ENCODE results near the gene KRTAP20-3. TPM values are rescaled to one million over a fixed set of nuclear protein-coding genes. Genes with fewer than 3 reads are reported as not detected.

KRTAP20-3 gene
- not detected for total RNA-seq

DNA sequence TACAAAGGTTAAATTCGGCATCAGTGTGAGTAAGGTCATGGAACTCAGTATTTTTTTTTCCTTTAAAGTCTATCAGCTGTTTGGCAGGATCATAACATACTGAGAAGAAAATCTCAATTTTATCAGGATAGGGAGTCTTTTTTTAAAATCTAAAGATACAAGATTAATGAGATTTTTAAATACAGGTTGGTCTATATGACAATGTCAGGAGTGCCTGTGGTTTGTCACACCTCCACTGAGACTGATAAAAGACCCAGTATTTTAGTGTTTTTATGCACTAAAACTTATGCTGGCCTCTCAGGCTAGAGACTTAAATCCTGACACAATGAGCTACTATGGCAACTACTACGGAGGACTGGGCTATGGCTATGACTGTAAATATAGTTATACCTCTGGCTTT is at the start of gene KRTAP20-3:
Gene KRTAP20-3 (plus strand): TSS at position 301 of the 400 bp plus-strand sequence.
- DNase-seq (ENCODE audit: low spot score) = no peak

GRCh38 chr21:30598802-30599201 is 43.9 kb upstream of the KRTAP20-3 start, which contains the start of gene KRTAP6-2:
KRTAP6-2 (minus strand) TSS chr21:30598902; CDS start chr21:30598874, 28 bp downstream.
- no peak for DNase-seq (ENCODE audit: low spot score)

- DNase-seq (ENCODE audit: low spot score) = no peak
Observed at GRCh38 chr21:30600787-30601186, 41.9 kb upstream of the KRTAP20-3 start, which contains the start of gene KRTAP22-1. KRTAP22-1 (plus strand) TSS chr21:30601087.

- DNase-seq (ENCODE audit: low spot score) = no peak
Observed at GRCh38 chr21:30605968-30606367, 36.7 kb upstream of the KRTAP20-3 start.

GRCh38 chr21:30612132-30612531 is 30.5 kb upstream of the KRTAP20-3 start:
- DNase-seq (ENCODE audit: low spot score) = no peak

- DNase-seq (ENCODE audit: low spot score) = no peak
Observed at GRCh38 chr21:30613836-30614235, 28.8 kb upstream of the KRTAP20-3 start, which contains the start of gene KRTAP6-1. KRTAP6-1 (minus strand) TSS chr21:30613930; CDS start chr21:30613904, 26 bp downstream.

DNA sequence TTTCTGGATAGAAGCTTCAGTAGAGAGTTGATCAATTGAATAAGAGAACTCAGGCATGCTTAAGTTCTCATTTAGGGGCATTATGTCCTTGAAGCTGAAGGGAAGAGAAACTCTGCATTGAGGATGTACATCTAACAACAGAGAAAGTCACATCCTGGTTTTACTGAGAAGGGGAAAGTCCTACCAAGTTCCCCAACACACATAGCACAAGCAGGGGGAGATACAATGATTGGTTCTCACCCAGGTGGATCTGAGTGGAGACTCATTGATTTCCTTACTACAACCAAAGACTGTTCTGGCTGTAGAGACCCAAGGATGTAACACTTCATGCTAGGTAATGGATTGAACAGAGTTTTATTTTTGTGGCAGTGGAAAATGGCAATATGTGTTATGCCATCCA is 27.5 kb upstream of the KRTAP20-3 start:
- no peak for DNase-seq (ENCODE audit: low spot score)

GRCh38 chr21:30616125-30616524 is 26.5 kb upstream of the KRTAP20-3 start, which contains the start of gene KRTAP20-1:
KRTAP20-1 (plus strand) TSS chr21:30616425; CDS start chr21:30616455, 30 bp downstream.
- no peak for DNase-seq (ENCODE audit: low spot score)

DNA sequence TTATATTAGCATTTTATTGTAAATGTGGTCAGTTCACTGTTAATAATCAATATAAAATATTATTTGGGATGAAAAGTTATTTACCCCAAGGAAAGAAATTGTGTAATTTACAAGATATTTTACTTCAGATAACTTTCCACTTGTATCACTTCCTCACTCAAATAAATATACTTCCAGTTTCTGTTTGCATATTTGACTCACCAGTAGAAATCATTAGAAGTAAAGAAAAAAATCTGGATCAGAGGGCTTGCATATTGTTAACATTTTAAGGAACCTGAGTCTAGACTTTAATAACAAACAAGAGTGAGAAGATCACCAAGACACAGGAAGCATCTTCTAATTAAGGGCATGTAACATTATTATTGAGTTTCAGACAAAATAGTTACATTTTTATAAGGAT is 22.6 kb upstream of the KRTAP20-3 start:
- DNase-seq (ENCODE audit: low spot score) = no peak

DNA sequence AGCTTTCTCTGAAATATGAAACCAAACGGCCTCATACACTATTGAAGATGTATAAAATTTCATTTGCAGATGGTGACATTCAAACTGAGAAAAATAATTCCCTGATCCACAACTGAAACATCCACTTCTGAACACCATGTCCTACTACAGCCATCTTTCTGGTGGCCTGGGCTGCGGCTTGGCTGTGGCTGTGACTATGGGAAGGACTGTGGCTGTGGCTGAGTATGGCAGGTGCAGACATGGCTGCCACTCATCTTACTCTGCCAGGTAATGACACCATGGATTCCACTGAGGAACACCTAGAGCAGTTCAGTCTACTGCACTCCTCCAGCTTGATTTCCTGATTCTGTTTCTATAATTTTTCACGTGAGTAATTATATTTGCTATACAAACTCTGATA is 22.1 kb upstream of the KRTAP20-3 start, which contains the start of gene KRTAP20-4:
Gene KRTAP20-4 (plus strand): TSS at position 106 of the 400 bp plus-strand sequence.
- no peak for DNase-seq (ENCODE audit: low spot score)

GRCh38 chr21:30623362-30623761 is 19.3 kb upstream of the KRTAP20-3 start:
- DNase-seq (ENCODE audit: low spot score) = no peak

DNA sequence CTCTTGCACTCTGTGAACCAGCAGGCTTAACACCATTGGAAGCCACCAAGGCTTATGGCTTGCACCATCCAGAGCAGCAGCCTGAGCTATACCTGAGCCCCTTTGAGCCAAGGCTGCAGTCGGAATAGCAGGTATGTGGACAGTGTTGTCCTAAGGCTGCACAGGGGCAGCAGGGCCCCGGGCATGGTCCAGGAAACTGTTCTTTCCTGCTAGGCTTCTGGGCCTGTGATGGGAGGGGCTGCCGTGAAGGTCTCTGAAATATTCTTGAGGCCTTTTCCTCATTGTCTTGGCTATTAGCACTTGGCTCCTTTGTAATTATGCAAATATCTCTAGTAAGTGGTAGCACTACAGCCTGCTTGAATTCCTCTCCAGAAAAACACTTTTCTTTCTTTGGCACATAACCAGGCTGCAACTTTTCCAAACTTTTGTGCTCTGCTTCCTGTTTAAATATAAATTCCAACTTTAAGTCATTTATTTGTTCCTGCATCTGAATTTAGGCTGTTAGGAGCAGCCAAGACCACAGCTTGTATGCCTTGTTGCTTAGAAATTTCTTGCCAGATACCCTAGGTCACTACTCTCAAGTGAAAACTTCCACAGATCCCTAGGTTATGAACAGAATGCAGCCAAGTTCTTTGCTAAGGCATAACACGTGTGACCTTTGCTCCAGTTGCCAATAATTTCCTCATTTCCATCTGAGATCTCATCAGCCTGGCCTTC is 17.1 kb upstream of the KRTAP20-3 start:
- no peak for DNase-seq (ENCODE audit: low spot score)

DNA sequence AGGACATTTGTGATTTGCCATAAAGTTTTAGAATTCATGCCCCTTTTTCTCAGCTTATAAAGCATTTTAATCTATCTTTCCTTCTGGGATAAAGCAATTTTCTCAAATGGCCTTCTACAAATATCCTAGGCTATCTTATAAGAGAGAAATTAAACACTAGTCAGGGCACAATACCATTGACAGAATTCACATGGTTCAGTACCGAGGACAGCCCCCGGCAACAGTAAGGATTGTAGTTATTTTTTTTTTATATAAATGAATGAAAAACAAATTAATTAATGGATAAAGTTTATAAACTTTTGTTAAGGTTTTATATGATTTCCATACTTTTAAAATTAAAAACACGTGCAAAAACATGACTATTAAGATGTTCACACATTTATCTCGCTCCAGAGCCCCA is 14.6 kb upstream of the KRTAP20-3 start:
- no peak for DNase-seq (ENCODE audit: low spot score)

GRCh38 chr21:30629200-30629599 is 13.5 kb upstream of the KRTAP20-3 start:
- DNase-seq (ENCODE audit: low spot score) = no peak

DNA sequence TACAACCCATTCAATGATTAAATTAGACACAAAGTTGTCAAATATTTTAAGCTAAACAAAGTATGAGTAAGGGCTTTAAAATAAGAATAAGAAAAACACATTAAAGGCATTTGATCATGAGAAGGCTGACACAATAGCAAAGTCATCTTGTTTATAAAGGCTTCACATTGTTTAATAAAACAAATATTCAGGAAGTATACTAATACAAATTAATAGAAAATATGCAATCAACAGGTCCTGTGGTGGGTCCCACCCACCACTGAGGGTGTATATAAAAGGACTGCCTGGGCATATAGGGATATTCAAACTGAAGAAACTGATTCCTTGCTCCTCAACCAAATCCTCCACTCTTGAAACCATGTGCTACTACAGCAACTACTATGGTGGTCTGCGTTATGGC is 7.8 kb upstream of the KRTAP20-3 start, which contains the start of gene KRTAP20-2:
Gene KRTAP20-2 (plus strand): TSS at position 301 of the 400 bp plus-strand sequence. CDS start 58 bp downstream, at position 359.
- DNase-seq (ENCODE audit: low spot score) = no peak

DNA sequence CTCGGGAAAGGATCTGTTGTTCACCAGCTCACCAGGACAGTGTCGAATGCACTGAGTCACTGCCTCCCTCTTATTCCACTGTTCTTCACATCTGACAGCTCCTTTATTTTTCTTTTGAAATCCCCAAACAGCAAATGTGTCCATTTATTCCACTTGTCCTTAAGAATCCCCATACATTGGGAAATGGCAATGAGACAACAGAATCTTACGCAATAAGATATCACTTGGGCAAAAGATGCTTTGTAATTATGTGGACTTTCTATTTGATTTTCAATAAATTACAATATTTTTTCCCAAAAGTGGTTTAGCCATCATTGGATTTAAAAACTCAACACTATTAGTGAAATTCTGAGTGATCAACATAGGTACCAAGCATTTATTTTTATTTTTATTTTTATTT is 4.0 kb upstream of the KRTAP20-3 start:
- no peak for DNase-seq (ENCODE audit: low spot score)

GRCh38 chr21:30646904-30647414 is 4.3 kb downstream of the KRTAP20-3 start:
- no peak for DNase-seq (ENCODE audit: low spot score)

DNA sequence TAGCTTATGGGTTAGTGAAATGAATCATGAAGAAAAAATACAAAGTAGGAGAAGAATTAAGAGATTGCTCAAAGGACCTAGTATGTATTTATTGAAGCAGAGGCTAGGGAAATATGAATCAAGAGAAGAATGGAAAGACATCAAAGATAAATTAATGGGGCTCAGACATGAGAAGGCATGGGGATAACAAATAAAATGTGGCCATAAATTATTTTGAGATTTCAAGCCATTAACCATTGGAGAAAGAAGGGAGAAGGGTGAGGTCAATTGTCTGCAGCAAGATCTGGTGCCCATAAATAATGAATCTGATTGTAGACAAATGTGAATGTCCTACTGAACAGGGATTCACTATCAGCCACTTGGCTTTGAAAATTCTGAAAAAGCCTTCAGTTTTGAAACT is 10.2 kb downstream of the KRTAP20-3 start:
- DNase-seq (ENCODE audit: low spot score) = no peak

- no peak for DNase-seq (ENCODE audit: low spot score)
Observed at GRCh38 chr21:30668776-30669175, 26.1 kb downstream of the KRTAP20-3 start.

DNA sequence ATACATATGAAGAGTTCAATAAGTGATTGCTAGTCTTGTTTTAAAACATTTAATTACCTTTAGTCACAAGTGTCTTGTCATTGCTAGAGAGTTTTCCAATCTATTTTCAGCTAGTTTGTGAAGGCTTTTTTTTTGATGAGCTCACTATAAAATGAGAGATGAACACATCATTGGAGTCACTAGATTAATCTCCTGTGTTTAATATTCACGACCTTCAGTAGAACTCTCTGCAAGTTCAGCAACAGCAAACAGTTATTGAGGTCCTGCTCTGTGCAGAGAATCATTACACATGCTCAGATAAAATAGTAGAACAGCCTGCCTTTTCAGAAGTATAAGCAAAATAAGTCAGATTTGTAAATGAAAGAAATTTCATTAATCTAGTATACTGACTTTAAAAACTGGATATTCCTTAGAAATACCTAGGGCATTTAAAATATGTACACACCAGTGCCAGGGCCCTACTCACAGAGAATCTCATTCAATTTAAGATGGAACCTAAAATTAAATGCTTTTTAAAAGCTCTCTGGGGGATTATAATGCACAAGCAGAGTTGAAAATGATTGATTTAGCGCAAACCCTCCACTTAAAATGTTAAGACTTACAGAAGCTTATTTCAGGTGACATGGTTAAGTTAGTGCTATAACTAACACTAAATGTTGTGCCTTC is 30.5 kb downstream of the KRTAP20-3 start:
- no peak for DNase-seq (ENCODE audit: low spot score)

GRCh38 chr21:30674312-30674711 is 31.6 kb downstream of the KRTAP20-3 start:
- no peak for DNase-seq (ENCODE audit: low spot score)

DNA sequence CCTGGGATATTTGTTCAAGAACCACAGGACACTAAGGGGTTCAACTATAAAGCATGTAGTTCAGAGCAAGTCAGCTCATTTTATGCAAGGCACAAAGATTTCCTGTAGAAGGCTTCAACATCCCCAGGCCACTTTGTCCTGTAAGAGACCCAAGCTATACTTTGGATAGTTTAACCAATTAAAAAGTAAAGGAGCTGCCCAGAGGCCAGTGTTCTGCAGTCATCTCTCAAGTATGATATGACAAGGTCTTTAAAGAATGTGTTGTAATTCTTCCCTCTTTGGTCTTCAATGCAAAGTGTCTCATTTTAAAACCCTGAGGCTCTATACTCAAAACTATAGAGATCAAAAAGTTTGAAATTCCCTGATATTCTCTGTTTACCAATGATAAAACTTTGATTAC is 34.1 kb downstream of the KRTAP20-3 start:
- no peak for DNase-seq (ENCODE audit: low spot score)

- no peak for DNase-seq (ENCODE audit: low spot score)
Observed at GRCh38 chr21:30680586-30680985, 37.9 kb downstream of the KRTAP20-3 start.

Data from mucosa of gallbladder (tissue), 1 donor.